ENCODE results near the gene COTL1.

The COTL1 gene

GRCh38 chr16:84563064-84563715 is 54.7 kb downstream of the COTL1 start:
- Histone ChIP-seq H3K4me3 (ENCODE audit: insufficient read depth, low read length, poor library complexity, severe bottlenecking) (no peak overlapping the region), H2AFZ (ENCODE audit: low read depth, low read length, severe bottlenecking) (no peak overlapping the region), H3K9ac (ENCODE audit: low read length) (no peak overlapping the region), H3K9me3 (ENCODE audit: insufficient read depth, low read length) (no peaks in the 10 kb centered on the region), H3K36me3 (ENCODE audit: low read length) (peaks cover 2% of the 10 kb centered on the region; the same call in 1 of the 2 replicates), H3K4me2 (ENCODE audit: low read depth, low read length, poor library complexity, severe bottlenecking) (no peak overlapping the region), H3K79me2 (ENCODE audit: insufficient read depth, low read length) (peaks cover 4% of the 10 kb centered on the region; the same call in 1 of the 2 replicates), H3K27me3 (ENCODE audit: low read length) (no peaks in the 10 kb centered on the region), H3F3A (ENCODE audit: insufficient read depth) (no peaks in the 10 kb centered on the region), H3K27ac (ENCODE audit: low read depth, low read length) (no peak overlapping the region), H4K20me1 (ENCODE audit: low read depth, low read length) (no peaks in the 10 kb centered on the region), H3K9me2 (replicated peaks; ENCODE audit: insufficient read depth, low read length) (no peaks in the 10 kb centered on the region)
- TF ChIP-seq CTCF (IDR thresholded peaks at IDR 0.05; ENCODE audit: insufficient read depth, low read length, poor library complexity, severe bottlenecking) (no peak), EZH2phosphoT487 (conservative IDR thresholded peaks at IDR 0.05; ENCODE audit: low read length) (no peak)

GRCh38 chr16:84562174-84562815 is 55.6 kb downstream of the COTL1 start:
- no peak overlapping the region for H3K4me3 ChIP-seq (ENCODE audit: insufficient read depth, low read length, poor library complexity, severe bottlenecking)
- H3K79me2 ChIP-seq (ENCODE audit: insufficient read depth, low read length): no peaks in the 10 kb centered on the region
- H4K20me1 ChIP-seq (ENCODE audit: low read depth, low read length): no peaks in the 10 kb centered on the region
- no peak overlapping the region for H3K4me2 ChIP-seq (ENCODE audit: low read depth, low read length, poor library complexity, severe bottlenecking)
- H3F3A ChIP-seq (ENCODE audit: insufficient read depth): no peaks in the 10 kb centered on the region
- H3K27me3 ChIP-seq (ENCODE audit: low read length): no peaks in the 10 kb centered on the region
- TF ChIP-seq CTCF (IDR thresholded peaks at IDR 0.05; ENCODE audit: insufficient read depth, low read length, poor library complexity, severe bottlenecking): no peak
- no peaks in the 10 kb centered on the region for H3K9me2 ChIP-seq (replicated peaks; ENCODE audit: insufficient read depth, low read length)
- no peaks in the 10 kb centered on the region for H3K9me3 ChIP-seq (ENCODE audit: insufficient read depth, low read length)
- H3K36me3 ChIP-seq (ENCODE audit: low read length): peaks cover 2% of the 10 kb centered on the region; the same call in 1 of the 2 replicates
- no peak overlapping the region for H2AFZ ChIP-seq (ENCODE audit: low read depth, low read length, severe bottlenecking)
- no peak overlapping the region for H3K9ac ChIP-seq (ENCODE audit: low read length)
- no peak overlapping the region for H3K27ac ChIP-seq (ENCODE audit: low read depth, low read length)

- no peaks in the 10 kb centered on the region for H4K20me1 ChIP-seq (ENCODE audit: low read depth, low read length)
- no peaks in the 10 kb centered on the region for H3K9me2 ChIP-seq (replicated peaks; ENCODE audit: insufficient read depth, low read length)
- no peak overlapping the region for H3K27ac ChIP-seq (ENCODE audit: low read depth, low read length)
- H3K36me3 ChIP-seq (ENCODE audit: low read length): peaks cover 2% of the 10 kb centered on the region; the same call in 1 of the 2 replicates
- no peaks in the 10 kb centered on the region for H3F3A ChIP-seq (ENCODE audit: insufficient read depth)
- H3K9ac ChIP-seq (ENCODE audit: low read length): no peak overlapping the region
- no peak overlapping the region for H3K4me3 ChIP-seq (ENCODE audit: insufficient read depth, low read length, poor library complexity, severe bottlenecking)
- TF ChIP-seq EZH2phosphoT487 (conservative IDR thresholded peaks at IDR 0.05; ENCODE audit: low read length) (no peak), CTCF (IDR thresholded peaks at IDR 0.05; ENCODE audit: insufficient read depth, low read length, poor library complexity, severe bottlenecking) (no peak)
- no peaks in the 10 kb centered on the region for H3K27me3 ChIP-seq (ENCODE audit: low read length)
- H3K4me2 ChIP-seq (ENCODE audit: low read depth, low read length, poor library complexity, severe bottlenecking): no peak overlapping the region
- no peaks in the 10 kb centered on the region for H3K79me2 ChIP-seq (ENCODE audit: insufficient read depth, low read length)
- no peaks in the 10 kb centered on the region for H3K9me3 ChIP-seq (ENCODE audit: insufficient read depth, low read length)
- H2AFZ ChIP-seq (ENCODE audit: low read depth, low read length, severe bottlenecking): no peak overlapping the region
Measured at GRCh38 chr16:84561291-84561690, 56.6 kb downstream of the COTL1 start.
